ENCODE measurements around the gene KCNJ5.

The KCNJ5 gene

DNA sequence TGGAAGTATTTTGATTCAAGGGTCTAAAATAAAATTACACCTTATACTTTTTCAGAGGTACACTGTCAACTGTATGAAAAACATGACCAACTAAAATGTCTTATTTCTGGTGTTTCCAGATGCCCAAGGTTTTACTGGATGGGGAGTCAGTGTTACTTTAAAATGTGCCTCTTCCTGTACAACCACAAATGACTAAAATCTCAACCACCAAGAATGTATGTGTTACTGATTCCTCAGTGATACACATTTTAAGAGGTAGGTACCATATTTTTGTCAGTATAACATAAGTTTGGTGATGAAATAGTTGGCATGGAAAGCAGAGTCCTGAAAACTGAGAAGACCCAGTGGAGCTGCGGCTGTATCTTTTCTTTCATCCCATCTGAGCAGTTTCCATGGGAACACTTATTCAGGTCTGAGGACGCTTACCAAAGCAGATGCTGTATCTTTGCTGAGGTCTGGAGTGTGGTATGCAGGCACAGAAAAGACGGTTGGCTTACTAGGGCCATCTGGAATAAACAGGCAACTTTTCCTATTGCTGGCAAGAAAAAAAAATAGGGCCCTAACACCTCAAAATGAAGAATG, 72.7 kb downstream of the KCNJ5 start:
- no peaks in the 10 kb centered on the region for H3K36me3 ChIP-seq (ENCODE audit: control insufficient read depth, insufficient read depth, low read length)
- H3K27me3 ChIP-seq (replicated peaks; ENCODE audit: control insufficient read depth, insufficient read depth, low read length) = no peaks in the 10 kb centered on the region; the same call in 1 of the 2 replicates
- no peak for DNase-seq (ENCODE audit: extremely low read depth, insufficient read length)
- no peak overlapping the region for H3K4me3 ChIP-seq (replicated peaks; ENCODE audit: low read depth, low read length)
- TF ChIP-seq, protein P1, sequence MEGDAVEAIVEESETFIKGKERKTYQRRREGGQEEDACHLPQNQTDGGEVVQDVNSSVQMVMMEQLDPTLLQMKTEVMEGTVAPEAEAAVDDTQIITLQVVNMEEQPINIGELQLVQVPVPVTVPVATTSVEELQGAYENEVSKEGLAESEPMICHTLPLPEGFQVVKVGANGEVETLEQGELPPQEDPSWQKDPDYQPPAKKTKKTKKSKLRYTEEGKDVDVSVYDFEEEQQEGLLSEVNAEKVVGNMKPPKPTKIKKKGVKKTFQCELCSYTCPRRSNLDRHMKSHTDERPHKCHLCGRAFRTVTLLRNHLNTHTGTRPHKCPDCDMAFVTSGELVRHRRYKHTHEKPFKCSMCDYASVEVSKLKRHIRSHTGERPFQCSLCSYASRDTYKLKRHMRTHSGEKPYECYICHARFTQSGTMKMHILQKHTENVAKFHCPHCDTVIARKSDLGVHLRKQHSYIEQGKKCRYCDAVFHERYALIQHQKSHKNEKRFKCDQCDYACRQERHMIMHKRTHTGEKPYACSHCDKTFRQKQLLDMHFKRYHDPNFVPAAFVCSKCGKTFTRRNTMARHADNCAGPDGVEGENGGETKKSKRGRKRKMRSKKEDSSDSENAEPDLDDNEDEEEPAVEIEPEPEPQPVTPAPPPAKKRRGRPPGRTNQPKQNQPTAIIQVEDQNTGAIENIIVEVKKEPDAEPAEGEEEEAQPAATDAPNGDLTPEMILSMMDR (IDR thresholded peaks at IDR 0.05; ENCODE audit: insufficient read depth, low read length, poor library complexity, severe bottlenecking) = no peak

DNA sequence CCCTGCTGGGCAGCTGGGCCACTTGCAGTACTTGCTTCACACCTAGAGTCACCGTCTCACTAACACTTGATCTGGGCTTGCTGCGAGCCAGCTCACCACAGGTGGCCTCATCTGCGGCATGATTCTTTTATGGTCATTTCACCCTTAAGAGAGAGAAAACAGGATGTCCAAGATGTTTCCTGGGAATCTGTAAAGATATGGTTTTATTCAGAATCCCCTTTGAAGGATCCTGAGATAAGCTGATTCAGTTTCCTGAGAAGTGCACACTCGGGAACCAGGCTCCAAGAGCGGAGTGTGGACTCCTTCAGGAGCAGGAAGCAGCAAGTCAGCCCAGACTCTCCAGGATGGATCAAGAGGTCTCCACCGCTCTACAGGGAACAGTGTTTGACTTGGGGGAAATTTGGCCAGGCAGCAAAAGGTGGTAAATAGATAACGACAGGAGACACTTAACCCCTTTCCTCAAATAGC, 73.3 kb downstream of the KCNJ5 start:
- TF ChIP-seq, protein P1 (IDR thresholded peaks at IDR 0.05; ENCODE audit: insufficient read depth, low read length, poor library complexity, severe bottlenecking) = no peak
- DNase-seq (ENCODE audit: extremely low read depth, insufficient read length) = no peak
- Histone ChIP-seq H3K4me3 (replicated peaks; ENCODE audit: low read depth, low read length) (no peak overlapping the region), H3K27me3 (replicated peaks; ENCODE audit: control insufficient read depth, insufficient read depth, low read length) (no peaks in the 10 kb centered on the region), H3K36me3 (ENCODE audit: control insufficient read depth, insufficient read depth, low read length) (no peaks in the 10 kb centered on the region)

DNA sequence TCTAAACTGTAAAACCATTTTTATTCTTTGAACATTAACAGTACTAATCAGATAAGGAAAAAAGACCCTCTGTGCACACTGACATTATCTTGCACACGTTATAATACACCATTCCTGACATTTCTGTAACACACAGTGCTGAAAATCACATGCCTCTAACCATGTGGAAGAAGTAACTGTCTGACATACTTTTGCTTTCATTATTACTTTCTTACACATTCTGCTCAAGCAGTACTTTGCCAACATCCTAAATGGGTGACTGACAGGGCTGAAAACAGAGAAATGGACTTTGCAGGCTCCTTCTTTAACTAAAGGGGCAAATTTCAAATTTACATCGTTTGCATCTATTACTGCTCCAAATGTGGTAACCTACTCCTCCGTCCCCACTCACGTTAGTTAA, 74.3 kb downstream of the KCNJ5 start:
- Histone ChIP-seq H3K27me3 (replicated peaks; ENCODE audit: control insufficient read depth, insufficient read depth, low read length) (no peaks in the 10 kb centered on the region), H3K4me3 (replicated peaks; ENCODE audit: low read depth, low read length) (no peak overlapping the region), H3K36me3 (ENCODE audit: control insufficient read depth, insufficient read depth, low read length) (no peaks in the 10 kb centered on the region)
- DNase-seq (ENCODE audit: extremely low read depth, insufficient read length) = no peak
- TF ChIP-seq, protein P1 (IDR thresholded peaks at IDR 0.05; ENCODE audit: insufficient read depth, low read length, poor library complexity, severe bottlenecking) = no peak

DNA sequence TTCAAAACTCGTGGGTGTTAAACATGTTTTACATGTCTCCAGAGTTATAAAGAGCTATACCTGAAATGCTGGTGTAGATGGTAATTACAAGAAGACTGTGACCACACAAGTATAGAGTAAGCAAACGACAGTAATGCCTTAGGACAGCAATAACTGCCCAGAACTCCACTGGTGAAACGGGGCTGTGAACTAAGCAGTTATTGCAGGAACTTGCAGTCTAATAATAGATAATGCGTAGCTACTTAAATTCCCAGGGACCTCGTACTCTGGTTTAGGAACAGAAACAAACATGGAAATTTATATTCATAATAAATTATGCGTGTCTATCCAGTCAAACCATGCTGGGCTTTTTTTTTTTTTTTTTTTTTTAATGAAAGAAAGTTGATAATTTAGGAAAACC, 76.4 kb downstream of the KCNJ5 start:
- Histone ChIP-seq H3K36me3 (ENCODE audit: control insufficient read depth, insufficient read depth, low read length) (no peaks in the 10 kb centered on the region), H3K4me3 (replicated peaks; ENCODE audit: low read depth, low read length) (no peak overlapping the region), H3K27me3 (replicated peaks; ENCODE audit: control insufficient read depth, insufficient read depth, low read length) (no peaks in the 10 kb centered on the region)
- DNase-seq (ENCODE audit: extremely low read depth, insufficient read length) = no peak
- TF ChIP-seq, protein P1 (IDR thresholded peaks at IDR 0.05; ENCODE audit: insufficient read depth, low read length, poor library complexity, severe bottlenecking) = no peak

DNA sequence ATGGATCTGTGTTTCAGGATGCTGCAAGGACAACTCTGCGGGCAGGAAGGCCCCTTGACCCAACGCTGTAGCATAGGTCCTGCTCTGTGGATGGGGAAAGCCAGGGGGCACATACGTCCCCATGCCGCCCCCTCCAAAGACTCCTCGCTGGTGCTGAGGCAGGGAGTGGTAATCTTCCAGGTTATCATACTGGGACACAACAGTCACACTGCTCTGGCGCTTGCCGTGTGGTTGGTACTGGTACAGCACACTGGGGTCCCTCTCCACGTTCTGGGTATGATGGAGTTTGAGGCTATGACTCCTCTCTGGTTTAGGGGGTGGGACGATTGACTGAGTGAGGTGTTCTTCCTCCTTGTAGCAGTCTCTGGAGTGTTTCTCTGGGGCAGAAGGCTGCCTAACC, 77.8 kb downstream of the KCNJ5 start:
- no peaks in the 10 kb centered on the region for H3K36me3 ChIP-seq (ENCODE audit: control insufficient read depth, insufficient read depth, low read length)
- no peak for DNase-seq (ENCODE audit: extremely low read depth, insufficient read length)
- TF ChIP-seq, protein P1 (IDR thresholded peaks at IDR 0.05; ENCODE audit: insufficient read depth, low read length, poor library complexity, severe bottlenecking) = no peak

More for the DNA sequence above, 77.8 kb downstream of the KCNJ5 start:
- H3K27me3 ChIP-seq (replicated peaks; ENCODE audit: control insufficient read depth, insufficient read depth, low read length) = no peaks in the 10 kb centered on the region
- H3K4me3 ChIP-seq (replicated peaks; ENCODE audit: low read depth, low read length) = no peak overlapping the region
